Ovary (tissue), 3 donors: ENCODE measurements around the gene FUT4.

ENCODE experiments used
- CTCF ChIP-seq, 3 donors: fragments of 450-650 bp in 2 of 3; fragments of 200-600 bp in 1 of 3; IDR thresholded peaks; one replicate each; pipeline versions ENCODE4 v1.5.1 to v1.8.0; 2016 to 2022; ENCODE audit warnings: antibody characterized with exemption in 3 of 3, mild to moderate bottlenecking in 1 of 3
- EP300 ChIP-seq: sonication (generic); formaldehyde crosslinking; IDR thresholded peaks from one replicate; pipeline ENCODE4 v1.6.1; 2017; ENCODE audit warnings: antibody characterized with exemption
- POLR2A ChIP-seq: fragments of 450-650 bp; IDR thresholded peaks from one replicate; pipeline ENCODE4 v1.6.1; 2017; ENCODE audit warnings: antibody characterized with exemption, mild to moderate bottlenecking, moderate library complexity
- donor health status: DM: no; HTN: no; CAD: no.

DNA sequence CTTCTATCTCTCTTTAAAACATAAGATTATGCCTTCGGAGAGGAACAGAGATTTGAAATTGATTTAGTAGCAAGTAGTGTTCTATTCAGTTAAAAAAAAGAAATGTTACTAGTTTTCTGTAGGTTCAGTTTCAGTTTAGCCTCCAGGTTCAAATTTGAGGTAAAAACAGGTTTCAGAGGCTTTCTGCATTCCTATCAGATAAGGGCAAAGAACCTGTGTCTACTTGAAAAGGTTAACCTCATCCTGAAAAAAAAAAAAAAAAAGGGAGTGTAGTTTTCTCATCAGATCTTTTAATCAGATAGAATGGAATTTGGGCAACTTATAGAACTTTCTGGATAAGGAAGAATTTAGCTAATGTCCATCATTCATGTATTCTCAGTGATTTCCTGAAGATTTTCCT is 19.4 kb upstream of the FUT4 start:
- no peak for TF ChIP-seq CTCF (IDR thresholded peaks at IDR 0.05)
- no peak for TF ChIP-seq POLR2A
- no peak for TF ChIP-seq EP300
